ENCODE results near the gene TMTC4.
"Not testable (repeated sequence)": the region's sequence is repeated elsewhere in the genome, so short reads cannot be mapped to it uniquely, and the experiment has no call there.

The TMTC4 gene

DNA sequence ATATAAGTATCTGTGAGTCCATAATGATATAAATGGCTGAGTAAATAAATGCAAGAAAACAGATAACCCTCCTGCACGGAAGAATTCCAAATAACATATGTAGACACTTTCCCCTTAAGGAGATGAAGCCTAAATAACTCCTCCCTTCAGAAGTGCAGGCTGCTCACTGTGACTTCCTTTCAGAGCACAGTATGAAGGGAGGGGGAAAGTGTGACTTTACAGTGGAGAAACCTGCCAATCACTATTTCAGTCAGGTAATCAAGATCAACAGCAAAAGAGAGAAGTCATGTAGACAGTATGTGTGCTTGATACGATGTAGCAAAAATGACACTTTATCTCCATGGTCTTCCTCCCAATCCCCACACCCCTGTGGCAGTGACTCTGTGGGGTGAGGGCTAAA, 93.1 kb downstream of the TMTC4 start:
- DNase-seq, result peak in 1 of 5 donors; percentile 36

- no peak for DNase-seq
Measured at GRCh38 chr13:100581030-100581429, 93.6 kb downstream of the TMTC4 start.

DNA sequence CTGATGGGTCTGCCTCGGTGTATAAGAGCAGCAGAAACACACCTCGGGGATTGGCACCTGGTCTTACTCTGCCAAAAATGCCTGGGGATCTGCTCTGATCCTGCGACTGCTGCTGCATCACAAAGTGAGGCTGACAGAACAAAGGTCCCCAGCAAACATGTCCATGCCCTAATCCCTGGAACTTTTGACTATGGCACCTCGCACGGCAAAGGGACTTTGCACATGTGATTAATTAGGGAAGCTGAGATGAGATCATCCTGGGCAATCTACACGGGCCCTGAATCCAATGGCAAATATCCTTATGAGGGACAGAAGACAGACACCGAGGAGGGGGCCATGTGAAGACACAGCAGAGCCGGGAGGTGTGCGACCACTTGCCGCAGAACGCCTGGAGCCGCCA, 94.5 kb downstream of the TMTC4 start:
- no peak for DNase-seq

GRCh38 chr13:100577239-100577638, 97.4 kb downstream of the TMTC4 start:
- DNase-seq, result not testable (repeated sequence)

GRCh38 chr13:100573121-100573520, 101.5 kb downstream of the TMTC4 start:
- DNase-seq, result peak; percentile 36 to 76 (median 63)

- DNase-seq, result no peak
Measured at GRCh38 chr13:100566543-100566942, 108.1 kb downstream of the TMTC4 start.

GRCh38 chr13:100565286-100565685, 109.3 kb downstream of the TMTC4 start:
- DNase-seq, result no peak

DNA sequence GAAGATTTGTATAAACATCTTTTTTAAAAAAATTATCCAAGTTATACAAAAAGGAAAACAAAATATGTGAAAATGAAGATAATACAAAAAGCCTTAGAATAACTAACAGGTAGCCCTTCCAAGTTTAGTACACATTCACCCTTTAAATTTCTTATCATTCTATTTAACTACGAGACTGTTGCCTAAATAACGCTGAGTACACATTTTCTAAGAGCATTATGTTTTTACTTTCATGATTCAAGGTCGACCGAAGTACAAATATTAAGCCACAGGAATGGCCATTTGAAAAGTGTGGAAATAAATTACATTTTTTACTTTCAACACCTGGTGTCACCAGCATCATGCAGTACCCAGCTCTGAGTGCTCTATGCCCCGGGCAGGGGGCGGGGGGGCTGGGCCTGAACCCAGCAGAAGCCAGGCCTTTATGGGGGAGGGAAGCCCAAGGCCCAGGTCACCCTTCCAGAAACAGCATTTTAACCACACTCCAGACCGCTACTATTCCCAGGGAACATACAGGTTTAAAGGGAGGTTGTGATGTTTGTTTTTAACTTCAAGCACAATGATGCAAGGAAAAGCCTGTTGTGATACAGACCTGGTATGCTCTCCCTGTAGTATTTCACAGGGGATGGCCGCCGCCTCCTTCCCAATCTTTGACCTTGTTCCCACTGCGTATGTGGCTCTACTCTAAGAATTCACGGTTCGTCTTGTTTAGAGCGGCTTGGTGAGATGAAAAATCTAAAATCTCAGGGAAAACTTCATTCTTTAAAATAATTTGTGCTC, 110.0 kb downstream of the TMTC4 start:
- no peak for DNase-seq

- no peak for DNase-seq
Measured at GRCh38 chr13:100563779-100564178, 110.8 kb downstream of the TMTC4 start.

DNA sequence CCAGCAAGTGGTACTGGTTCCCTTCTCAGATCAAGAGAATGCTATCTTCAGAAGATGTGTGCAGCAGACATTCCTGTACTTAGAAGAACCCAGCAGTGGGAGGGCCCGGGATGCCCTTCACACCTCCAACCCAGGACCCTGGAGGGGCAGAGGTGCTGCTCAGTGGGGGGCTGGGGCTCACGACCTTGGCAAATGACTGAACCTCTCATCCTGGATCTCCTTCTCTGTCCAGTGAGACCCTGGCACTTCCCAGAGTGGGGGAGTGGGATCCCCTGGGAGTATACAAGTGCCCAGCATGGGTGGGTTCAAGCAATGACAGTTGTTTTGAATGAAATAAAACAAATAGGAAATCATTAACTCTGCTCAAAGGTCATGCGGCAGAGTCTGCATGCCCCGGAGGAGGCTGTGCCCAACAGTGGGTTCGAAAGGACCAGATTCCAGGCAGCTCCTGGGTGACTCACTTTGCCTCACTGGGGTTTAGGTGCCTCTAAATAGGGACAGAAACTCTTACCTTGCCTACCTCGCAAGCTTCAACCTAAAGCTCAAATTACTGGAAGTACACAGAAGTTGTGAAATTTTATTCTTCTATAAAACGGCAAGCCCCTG, 112.9 kb downstream of the TMTC4 start:
- DNase-seq, result no peak

DNA sequence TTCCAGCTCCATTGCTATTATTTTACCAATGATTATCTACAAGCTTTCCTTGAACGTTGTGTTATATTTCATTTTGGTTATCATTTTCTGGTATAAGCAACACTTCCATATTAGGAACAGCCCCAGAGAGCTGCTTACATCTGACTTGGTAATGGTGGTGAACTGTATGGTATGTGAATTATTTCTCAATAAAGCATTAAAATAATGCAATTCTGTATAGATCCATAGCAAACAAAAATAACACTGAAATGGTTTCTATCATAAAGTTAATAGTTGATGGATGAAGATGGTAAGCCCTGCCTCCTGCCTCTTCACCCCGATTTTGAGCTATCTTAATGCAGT, 113.5 kb downstream of the TMTC4 start:
- DNase-seq, result no peak

DNA sequence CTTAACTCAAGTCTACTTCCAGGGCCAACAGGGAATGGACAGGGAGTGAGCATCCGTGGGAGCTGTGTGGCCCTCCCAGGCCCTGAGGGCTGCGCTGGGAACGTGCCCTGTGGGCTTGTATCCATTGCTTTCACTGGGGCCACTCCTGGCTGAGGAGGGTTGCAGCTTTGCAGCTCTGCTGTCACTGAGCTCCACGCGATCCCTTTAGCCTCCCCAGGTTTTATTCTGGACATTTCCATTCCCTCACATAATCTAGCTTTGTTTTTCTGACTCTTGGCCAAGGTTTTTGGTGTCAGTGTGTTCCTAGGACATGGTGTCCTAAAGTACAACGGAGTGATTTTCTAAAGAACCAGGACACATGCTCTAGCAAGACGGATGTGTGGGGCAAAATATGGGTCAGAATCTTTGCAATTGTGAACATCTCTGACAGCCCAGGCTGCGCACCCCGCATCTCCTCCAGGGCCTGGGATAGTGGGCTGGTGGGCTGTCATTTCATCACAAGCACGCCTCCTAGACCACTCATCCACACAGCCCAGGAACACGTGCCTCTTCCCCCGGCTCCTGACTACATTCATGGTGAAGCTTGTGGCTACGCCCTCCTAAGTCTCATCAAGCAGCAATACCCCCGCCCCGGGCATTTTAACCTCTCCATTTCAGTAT, 114.0 kb downstream of the TMTC4 start:
- no peak for DNase-seq

DNA sequence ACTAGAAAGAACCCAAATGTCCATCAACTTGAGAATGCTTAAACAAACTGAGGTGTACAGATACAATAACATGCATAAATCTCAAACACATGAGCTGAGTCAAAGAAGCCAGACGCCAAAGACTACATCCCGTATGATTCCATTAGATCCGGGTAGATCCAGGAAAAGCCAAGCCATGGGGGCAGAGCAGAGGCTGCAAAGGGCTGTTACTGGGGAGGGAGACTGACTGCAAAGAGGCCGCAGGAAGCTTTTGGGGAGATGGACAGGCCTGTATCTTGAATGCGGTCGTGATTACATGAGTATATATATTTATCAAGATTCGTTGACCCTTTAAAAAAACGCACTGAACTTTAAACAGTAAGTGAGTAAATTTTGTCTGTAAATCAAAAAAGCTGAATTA, 114.7 kb downstream of the TMTC4 start:
- no peak for DNase-seq
